ENCODE measurements around the gene TMEM151B.
A peak's percentile ranks its signal among the peaks of the same experiment; 100 is the strongest.

Gene TMEM151B

DNA sequence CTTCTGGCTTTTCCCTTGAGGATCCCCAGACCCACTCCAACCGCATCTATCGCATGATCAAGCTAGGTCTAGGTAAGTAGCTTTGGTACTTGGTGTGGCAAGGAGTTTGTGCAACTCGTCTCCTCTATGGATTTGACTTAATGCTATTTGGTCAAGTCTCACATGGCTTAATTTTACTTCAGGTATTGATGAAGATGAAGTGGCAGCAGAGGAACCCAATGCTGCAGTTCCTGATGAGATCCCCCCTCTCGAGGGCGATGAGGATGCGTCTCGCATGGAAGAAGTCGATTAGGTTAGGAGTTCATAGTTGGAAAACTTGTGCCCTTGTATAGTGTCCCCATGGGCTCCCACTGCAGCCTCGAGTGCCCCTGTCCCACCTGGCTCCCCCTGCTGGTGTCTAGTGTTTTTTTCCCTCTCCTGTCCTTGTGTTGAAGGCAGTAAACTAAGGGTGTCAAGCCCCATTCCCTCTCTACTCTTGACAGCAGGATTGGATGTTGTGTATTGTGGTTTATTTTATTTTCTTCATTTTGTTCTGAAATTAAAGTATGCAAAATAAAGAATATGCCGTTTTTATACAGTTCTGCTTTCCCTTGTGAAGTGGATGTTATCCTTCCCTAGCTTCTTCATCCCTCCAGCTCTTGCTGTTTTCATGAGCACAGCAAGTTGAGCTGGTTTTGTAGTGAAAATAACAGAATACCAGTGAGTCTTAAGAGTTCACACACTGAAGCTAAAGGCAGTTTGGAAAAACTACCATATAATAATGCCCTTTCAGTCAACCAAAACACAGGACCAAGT, 16.7 kb upstream of the TMEM151B start:
- no peak for DNase-seq

DNA sequence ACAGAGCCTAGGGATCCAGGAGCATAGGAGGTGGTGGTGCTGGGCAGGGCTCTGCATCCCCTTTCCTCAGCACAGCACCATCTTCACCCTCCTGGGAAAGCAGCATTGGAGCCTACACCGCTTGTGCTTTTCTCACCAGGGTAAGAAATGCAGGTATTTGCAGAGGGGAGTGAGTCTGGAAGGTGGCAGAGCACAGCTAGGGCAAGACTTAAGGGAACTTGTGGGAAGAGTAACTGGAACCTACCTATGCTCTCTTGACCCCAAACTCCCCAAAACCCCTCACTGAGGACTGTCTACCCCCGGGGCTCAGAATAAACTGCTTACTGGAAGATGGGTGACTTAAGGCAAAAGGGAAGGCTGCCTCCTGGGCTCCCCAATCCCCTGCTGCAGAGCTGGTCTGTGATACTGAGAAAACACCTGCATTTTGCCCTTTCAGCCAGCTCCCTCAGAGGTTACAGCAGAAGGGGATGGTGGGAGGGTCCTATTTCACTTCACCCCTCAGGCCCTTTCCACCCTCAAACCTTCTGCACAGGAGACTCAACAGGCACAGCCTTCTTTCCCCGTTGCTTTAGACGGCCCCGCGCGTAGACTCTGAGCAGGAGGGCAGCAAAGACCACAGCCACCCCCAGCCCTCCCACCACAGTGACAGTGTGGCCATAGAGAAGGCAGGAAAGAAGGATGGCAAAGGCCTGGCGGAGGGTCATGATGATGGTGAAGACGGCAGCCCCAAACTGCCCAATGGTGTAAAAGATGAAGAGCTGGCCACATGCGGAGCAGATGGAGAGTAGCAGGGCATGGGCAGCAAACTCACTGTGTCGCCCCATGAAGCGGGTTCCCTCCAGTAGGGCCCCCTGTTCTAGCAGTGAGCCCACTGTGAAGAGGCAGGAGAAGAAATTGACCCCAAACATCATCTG, 15.8 kb upstream of the TMEM151B start:
- DNase-seq, result no peak

- no peak for DNase-seq
Measured at GRCh38 chr6:44255105-44255808, 15.0 kb upstream of the TMEM151B start.

GRCh38 chr6:44255871-44256774, 14.1 kb upstream of the TMEM151B start:
- DNase-seq, result no peak

DNA sequence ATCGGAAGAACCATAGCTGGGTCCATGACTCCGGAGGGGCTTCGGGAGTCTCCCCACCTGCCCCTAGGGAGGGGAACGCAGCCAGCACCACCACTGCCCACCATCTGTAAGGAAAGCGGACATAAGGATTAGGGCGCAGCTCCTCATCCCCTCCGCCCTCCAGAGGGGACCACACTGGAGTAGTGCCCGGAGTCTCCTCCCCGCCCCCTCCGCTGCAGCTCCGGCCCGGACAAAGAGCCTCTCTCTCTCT, 13.6 kb upstream of the TMEM151B start:
- no peak for DNase-seq

DNA sequence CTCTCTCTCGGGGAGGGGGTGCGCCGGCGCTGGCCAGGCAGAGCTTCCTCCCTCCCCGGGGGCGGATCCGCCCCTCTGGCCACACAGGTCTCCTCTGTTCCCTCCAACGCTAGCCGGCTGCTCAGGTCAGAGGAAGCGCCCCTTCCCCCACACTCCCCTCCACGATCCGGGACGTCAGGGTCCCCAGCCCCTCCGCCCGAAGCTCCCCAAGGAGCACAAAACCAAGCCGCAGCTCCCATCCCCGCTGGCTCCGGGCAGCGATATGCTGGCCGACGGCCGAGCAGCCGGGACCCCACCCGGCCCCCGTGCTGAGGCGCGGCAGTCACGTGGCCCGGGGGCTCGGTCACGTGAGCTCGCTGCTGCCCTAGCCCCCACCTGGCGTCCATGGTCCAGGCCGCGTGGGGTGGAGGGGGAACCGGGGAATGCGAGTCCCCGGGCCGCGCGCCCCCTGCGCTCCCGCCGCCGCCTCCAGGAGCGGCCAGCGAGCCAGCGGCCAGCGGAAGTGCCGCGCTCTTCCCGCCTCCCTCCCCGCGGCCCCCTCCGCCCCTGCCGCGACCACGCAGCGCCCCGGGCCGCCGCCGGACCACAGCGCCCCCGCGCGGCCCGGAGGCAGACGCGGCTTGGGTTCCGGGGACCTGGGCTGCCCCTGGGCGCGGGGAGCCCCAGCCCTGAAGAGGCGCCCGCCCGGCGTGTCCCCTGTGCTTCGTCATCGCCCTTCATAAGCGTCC, 13.1 kb upstream of the TMEM151B start, which contains the start of gene SLC35B2:
TSS of gene SLC35B2 (minus strand) at position 504 of the 728 bp plus-strand sequence. CDS start at position 386, 118 bp downstream.
- peak; percentile 91 for DNase-seq

DNA sequence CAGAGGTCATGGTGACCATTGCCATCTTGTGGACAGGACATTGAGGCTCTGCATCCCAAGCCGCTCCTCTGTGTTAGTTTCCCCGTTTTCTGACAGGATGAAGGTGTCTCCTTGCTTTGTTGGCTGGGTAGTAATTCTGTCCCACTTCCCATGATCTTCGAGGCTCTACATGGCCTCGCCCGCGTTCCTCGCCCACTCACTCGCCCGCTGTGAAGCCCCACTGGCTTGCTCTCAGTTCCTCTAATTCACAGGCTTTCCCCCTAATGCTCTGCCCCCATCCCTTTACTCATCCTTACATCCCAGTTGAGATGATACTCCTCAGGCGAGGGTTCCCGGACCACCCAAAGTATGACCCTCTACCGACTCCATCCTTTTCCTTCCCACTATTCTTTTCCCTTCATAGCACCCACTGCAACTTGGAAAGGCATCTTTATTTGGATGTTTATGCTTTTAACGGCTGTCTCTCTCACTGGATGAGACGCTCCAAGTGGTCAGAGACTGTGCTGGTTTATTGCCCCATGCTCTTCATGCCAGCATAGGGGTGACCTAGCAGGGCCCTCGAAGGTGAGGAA, 12.4 kb upstream of the TMEM151B start:
- DNase-seq, result no peak

GRCh38 chr6:44258325-44258863, 11.9 kb upstream of the TMEM151B start:
- no peak for DNase-seq

GRCh38 chr6:44258921-44259320, 11.3 kb upstream of the TMEM151B start:
- DNase-seq, result no peak

- DNase-seq, result no peak
Measured at GRCh38 chr6:44260011-44260410, 10.2 kb upstream of the TMEM151B start.

DNA sequence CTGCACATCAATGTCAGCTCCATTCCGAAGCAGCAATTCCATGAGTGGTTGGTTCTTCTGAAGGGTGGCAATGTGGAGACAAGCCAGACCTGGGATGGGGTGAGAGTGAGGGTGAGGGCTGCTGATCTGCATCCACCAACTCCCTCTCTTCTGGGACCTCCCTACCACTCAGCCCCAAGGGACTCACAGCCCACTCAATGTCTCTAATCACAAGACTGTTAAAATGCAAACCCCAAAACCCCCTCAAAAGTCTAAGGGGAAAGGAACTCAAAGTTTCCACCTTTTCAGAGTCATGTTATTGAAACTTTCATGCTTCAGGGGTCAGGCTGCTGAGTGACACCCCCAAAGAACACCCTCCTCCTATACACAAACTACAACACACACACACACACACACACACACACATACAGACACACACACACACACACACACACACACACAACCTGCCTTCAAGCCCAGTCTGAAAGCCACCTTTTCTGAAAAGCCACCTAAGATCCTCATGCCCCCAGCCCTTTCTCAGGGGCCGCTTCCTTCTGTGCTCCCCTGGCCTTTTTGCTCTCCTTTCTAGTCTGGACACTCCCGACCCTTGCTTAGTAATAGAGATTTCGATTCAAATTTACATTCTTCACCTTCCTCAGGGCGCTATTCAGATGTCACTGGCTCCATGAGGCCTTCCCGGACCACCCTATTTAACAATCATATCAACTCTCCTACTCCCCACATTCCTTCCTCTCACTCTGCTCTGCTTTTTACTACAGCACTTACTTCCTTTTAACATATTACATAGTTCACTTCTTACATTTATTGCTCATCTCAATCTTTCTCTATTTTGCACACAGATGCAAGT, 9.6 kb upstream of the TMEM151B start:
- DNase-seq, result no peak

- no peak for DNase-seq
Measured at GRCh38 chr6:44261581-44261980, 8.7 kb upstream of the TMEM151B start.

DNA sequence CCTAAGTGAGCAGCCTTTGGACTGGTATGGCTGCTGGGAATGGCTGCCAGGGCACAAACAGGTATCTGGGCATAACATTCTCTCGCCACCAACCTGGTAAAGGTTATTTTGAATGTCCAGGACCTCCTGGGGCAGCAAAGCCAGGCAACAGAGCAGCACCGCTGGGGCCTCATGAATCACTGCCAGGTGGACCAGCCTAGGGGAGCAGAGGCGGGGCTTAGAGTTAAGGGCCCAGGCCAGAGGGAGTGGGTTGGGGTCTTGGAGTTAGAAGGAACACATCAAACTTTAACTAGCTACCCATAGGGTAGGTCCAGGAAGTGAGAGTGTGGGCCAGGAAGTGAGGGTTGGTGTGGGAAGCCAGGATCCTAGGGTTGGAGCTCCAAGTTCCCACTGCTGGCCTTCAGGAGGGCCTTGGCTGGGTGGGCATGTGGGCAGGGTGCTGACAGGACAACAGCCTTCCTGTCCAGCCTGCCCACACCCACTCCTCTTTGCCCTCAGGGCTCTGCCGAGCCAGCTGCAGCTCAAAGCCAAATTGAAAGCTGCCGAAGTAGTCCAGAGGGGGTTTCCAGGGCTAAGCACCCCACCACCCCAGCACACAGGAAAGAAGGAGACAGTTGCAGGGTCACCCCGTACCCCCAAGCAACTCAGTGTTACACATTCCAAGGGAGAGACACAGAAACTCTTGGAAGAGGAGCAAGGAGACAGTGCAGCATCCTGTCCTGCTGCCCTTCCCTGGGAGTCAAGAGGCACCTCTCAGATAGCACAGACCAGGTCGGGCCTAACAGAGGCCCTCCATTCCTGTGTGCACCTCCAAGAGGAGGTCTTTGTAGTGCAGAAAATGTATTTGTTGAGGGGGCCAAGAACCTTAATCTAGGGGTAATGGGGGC, 7.5 kb upstream of the TMEM151B start:
- no peak for DNase-seq

GRCh38 chr6:44263354-44264100, 6.7 kb upstream of the TMEM151B start:
- no peak for DNase-seq

GRCh38 chr6:44264154-44265006, 5.9 kb upstream of the TMEM151B start:
- no peak for DNase-seq

GRCh38 chr6:44265007-44265721, 5.1 kb upstream of the TMEM151B start, which contains the start of gene NFKBIE:
NFKBIE (minus strand) TSS chr6:44265551; CDS start chr6:44265346, 205 bp downstream.
- DNase-seq, result peak; percentile 89
